ENCODE measurements around the gene CMIP.

DNA sequence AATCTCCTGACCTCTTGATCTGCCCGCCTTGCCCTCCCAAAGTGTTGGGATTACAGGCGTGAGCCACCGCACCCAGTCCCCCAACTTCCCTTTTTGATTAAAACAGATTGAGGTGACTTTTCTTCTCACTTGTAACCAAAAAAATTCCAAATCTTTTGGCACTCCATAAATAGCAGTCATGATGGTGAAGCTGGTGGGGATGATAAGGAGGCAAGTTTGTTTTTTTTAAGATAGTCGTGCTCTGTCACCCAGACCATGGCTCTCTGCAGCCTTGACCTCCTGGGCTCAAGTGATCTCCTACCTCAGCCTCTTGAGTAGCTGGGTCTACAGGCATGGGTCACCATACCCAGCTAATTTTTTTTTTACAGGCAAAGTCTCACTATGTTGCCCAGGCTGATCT is 299.8 kb downstream of the CMIP start:
- TF ChIP-seq EP300 (IDR thresholded peaks at IDR 0.05; ENCODE audit: low read depth) (no peak), POLR2A (IDR thresholded peaks at IDR 0.05) (no peak), POLR2AphosphoS5 (IDR thresholded peaks at IDR 0.05) (no peak)
- TF ChIP-seq, protein P1, sequence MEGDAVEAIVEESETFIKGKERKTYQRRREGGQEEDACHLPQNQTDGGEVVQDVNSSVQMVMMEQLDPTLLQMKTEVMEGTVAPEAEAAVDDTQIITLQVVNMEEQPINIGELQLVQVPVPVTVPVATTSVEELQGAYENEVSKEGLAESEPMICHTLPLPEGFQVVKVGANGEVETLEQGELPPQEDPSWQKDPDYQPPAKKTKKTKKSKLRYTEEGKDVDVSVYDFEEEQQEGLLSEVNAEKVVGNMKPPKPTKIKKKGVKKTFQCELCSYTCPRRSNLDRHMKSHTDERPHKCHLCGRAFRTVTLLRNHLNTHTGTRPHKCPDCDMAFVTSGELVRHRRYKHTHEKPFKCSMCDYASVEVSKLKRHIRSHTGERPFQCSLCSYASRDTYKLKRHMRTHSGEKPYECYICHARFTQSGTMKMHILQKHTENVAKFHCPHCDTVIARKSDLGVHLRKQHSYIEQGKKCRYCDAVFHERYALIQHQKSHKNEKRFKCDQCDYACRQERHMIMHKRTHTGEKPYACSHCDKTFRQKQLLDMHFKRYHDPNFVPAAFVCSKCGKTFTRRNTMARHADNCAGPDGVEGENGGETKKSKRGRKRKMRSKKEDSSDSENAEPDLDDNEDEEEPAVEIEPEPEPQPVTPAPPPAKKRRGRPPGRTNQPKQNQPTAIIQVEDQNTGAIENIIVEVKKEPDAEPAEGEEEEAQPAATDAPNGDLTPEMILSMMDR (IDR thresholded peaks at IDR 0.05), result no peak

Data from transverse colon (tissue), 4 donors.